Muscle of back (tissue), 11 donors: Measurements from ENCODE around the gene ZCWPW1. TPM values are rescaled to one million over a fixed set of nuclear protein-coding genes. Genes with fewer than 3 reads are reported as not detected.
A peak's percentile ranks its signal among the peaks of the same experiment; 100 is the strongest.
"Not testable (repeated sequence)": the region's sequence is repeated elsewhere in the genome, so short reads cannot be mapped to it uniquely, and the experiment has no call there.

Experiments used
- DNase-seq, 3 donors: peaks; one replicate each; pipeline versions ENCODE4 v3.0.0 to v3.0.0-alpha.2; 2013
- polyA plus RNA-seq, 10 donors: library from polyadenylated mRNA; unstranded; fragments of 120-200 nt; gene quantifications; one replicate each; pipeline ENCODE4 v1.2.1, GENCODE V29; 2013; ENCODE audit not compliant: insufficient read length in 10 of 10

The ZCWPW1 gene
- polyA plus RNA-seq, 10 donors = 4.0 to 7.6 (median 5.4) TPM

DNA sequence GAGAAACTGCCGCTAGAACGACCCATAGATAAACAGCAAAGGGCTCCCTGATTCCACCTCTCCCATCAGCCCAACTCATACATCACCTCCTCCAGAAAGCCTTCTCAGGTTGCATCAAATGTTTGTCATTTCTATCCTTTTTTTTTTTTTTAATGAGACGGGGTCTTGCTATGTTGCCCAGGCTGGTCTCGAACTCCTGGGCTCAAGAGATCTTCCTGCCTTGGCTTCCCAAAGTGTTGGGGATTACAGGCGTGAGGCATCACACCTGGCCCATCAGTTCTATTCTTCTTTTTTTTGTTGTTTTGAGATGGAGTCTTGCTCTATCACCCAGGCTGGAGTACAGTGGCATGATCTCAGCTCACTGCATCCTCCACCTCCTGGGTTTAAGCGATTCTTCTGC is 28.5 kb upstream of the ZCWPW1 start:
- DNase-seq = no peak

DNA sequence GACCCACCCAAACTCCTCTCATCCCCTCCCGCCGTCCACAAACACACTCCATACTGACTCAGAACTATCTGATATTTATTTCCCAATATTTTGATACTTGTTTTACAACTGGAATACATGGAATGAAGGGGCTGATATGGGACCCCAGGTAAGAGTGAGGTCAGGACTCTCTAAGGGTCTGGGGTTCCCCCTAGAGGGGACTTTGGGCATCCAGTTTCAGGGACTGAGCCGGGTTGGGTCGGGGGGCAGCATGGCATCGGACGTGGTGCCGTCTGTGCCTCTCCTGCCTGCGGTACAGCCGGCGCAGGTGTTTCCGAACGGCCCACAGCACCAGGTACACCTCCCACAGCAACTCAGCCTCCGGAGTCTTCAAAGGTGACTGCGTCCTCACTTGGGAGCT is 28.1 kb upstream of the ZCWPW1 start:
- DNase-seq = no peak

DNA sequence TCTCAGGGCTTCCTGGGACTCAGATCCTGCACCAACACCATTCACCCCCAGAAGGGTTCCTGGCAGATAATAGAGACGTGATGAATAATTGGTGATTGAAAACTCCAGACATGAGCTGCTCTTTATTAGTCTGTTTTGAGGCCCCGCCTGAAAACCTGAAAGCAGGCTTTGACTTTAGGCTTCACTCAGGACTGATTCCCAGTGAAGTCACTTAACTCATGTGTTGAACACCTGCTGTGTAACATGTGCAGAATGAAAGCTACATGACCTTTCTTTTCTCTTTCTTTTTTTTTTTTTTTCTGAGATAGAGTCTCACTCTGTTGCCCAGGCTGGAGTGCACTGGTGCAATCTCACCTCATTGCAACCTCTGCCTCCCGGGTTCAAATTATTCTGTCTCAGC is 26.7 kb upstream of the ZCWPW1 start:
- no peak for DNase-seq

DNA sequence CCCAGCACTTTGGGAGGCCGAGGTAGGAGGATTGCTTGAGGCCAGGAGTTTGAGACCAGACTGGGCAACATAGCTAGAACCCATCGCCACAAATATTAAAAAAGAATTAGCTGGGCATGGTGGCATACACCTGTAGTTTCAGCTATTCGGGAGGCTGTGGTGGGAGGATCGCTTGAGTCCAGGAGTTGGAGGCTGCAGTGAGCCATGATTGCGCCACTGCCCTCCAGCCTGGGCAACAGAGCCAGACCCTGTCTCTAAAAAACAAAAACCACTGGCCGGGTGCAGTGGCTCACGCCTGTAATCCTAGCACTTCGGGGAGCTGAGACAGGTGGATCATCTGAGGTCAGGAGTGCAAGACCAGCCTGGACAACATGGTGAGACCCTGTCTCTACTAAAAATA is 25.4 kb upstream of the ZCWPW1 start:
- DNase-seq = not testable (repeated sequence)

DNA sequence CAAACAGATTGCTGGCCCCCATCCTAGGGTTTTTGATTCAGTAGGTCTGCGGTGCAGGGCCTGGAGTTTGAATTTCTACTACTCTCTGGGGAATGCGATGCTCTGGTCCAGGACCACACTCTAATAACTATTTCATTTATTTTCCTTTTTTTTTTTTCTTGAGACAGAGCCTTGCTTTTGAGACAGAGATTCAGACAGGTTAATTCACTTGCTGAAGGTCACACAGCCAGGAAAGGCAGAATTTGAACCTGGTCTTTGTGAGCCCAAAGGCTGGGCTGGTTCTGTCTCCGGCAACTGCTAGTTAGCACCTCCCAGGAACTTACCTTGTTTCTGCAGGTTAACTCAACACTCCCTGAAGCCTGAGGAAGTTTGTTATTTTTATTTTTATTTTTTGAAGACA is 24.0 kb upstream of the ZCWPW1 start:
- no peak for DNase-seq

DNA sequence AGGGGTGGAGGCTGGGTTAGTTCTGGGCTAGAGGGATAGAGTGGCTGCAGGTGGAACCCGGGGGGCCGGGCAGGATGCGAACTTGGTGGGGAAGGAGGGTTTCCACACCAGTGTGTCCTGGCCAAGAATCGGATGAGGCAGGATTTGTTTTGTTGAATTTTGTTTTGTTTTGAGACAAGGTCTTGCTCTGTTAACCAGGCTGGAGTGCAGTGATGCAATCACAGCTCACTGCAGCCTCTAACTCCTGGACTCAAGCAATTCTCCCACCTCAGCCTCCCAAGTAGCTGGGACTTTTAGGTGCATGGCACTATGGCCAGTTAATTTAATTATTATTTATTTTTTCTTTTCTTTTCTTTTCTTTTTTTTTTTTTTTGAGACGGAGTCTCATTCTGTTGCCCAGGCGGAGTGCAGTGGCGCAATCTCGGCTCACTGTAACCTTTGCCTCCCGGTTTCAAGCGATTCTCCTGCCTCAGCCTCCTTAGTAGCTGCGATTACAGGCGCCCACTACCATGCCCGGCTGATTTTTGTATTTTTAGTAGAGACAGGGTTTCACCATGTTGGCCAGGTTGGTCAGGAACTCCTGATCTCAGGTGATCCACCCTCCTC is 20.8 kb upstream of the ZCWPW1 start:
- DNase-seq = no peak

DNA sequence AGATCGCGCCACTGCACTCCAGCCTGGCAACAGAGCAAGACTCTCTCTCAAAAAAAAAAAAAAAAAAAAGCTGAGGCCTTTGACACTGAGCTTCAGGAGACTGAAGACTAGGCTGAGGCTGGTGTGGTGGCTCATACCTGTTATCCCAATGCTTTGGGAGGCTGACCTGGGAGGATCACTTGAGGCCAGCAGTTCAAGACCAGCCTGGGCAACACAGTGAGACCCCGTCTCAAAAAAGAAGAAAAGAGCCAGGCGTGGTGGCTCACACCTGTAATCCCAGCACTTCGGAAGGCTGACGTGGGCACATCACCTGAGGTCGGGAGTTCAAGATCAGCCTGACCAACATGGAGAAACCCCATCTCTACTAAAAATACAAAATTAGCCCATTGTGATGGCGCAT is 18.9 kb upstream of the ZCWPW1 start:
- DNase-seq = not testable (repeated sequence)

DNA sequence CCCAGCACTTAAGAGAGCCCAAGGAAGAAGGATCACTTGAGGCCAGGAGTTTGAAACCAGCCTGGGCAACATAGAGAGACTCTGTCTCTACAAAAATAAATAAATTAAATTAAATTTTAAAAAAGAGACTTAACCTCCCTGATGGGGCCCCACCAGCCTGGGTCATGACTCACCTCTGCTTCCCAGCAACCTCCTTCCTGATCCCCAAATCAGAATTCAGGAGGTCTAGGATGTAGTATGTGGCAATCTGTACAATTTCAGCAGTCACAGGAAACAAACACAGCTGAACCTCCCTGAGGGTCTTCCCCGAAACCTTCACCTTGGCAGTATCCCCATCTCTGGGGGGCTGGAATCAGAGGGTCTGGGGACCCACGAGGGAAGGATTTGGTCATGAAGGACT is 17.5 kb upstream of the ZCWPW1 start:
- DNase-seq = no peak

DNA sequence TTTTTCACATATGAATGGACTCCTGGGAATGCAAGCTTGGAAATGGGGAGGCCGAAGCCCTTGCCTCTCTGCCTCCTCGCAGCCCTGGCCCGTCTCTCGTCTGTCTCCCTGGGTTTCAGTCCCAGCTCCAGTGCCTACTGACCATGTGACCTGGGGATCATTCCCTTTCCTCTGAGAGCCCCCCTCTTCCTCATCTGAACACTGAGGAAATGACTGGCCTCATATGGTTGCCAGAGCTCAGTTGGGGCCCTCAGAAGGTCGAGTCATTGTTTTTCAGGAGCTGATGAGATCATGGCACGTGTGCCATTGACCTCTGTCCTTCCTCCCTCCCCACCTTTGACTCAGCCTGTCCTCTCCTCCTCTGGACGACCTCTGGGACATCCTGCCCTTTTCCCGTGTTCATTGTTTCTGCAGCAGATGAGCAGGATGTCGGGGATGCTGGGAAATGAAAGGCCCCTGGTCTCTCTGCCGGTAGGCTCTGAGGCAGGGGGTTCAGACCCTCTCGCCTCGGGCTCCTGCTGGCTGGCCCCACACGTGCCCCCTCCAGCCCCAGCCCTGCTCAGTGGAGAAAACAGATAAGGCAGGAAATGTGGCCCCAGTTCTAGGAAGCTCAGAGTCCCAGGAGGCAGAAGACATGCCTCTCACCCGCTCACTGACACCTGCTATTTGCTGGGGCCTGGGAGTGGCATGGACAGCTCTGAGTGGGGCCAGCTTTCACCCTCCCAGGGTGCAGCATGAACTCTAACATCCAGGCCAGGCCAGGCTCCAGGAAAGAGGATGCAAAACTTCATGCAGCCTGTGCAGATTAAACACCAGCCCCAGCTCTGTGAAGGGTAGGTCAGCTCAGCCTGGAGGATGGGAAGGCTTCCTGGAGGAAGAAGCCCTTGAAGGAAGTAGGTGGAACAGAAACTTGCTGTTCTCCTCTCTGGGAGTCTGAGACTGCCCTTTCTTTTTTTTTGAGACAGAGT is 16.1 kb upstream of the ZCWPW1 start:
- peak in 1 of 3 donors; percentile 70 for DNase-seq

DNA sequence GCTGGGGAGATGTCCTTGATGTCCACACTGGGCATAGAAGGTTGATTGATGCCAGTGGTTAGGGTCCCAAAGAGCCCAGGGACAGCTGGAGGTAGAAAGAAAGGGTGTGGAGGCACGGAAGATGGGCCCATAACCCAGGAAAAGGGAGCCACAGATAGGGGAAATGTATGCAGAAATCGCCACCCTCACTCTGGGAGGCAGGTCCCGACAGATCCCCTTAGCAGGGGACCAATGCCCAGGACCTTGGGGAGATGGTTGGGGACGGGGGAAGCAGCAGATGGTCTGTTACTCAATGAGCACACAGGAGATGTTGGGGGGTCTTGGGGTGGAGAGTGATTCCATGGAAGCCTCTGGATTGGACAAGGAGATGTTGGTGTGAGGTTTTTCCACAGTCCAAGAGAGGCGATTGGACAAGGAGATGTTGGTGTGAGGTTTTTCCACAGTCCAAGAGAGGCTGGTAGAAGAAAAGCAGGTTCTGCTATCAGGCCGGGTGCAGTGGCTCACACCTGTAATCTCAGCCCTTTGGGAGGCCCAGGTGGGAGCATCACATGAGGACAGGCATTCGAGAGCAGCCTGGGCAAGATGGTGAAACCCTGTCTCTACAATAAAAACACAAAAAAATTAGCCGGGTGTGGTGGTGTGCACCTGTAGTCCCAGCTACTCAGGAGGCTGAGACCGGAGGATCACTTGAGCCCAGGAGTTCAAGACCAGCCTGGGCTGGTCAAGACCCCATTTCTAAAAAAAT is 14.8 kb upstream of the ZCWPW1 start:
- DNase-seq = no peak

DNA sequence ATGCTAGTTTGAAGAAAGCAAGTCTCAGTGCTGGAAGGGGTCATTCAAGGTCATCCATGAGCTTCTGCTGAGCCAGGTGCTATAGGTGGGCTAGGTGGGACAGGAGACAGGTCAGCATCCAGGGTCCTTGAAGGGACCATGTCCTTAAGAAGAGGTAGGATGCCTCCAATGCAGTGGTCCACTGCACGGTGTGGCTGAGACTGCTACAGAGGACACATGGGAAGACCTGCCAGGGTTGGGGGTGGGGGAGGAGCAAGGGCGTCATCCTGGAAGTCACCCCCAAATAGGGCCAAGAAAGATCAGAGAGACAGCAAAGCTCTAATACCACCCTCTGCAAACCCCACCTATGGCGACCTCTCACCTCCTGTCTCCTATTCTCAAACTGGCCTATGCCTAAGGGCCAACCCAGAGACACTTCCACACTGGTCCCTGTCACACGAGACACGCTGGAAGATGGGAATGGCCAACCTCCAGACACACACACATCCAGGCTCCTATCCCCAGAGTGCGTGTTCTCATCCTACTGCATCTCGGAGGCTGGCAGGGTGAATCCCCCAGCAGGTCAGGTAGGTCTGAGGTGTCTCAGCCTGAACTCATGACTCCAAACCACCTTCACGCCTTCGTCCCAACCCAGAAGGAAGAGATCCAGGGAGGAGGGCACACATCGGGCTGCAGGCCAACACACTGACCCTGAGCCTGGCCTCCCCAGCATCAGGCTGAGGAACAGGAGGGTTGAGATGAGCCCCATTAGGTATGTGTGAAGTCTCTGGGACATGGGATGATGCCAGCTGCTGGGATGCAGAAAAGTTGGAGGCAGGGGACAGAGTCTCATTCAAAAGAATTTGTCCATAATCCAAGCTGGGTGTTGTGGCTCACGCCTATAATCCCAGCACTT is 13.4 kb upstream of the ZCWPW1 start:
- DNase-seq = no peak

DNA sequence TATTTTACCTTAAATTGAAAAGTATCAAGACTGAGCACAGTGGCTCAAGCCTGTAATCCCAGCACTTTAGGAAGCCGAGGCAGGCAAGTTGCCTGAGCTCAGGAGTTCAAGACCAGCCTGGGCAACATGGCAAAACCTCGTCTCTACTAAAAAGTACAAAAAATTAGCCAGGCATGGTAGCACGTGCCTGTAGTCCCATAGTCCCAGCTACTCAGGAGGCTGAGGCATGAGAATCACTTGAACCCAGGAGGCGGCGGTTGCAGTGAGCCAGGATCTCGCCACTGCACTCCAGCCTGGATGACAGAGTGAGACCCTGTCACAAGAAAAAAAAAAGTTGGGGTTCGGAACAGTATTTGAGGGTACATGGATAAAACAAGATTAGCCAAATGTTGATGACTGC is 10.7 kb upstream of the ZCWPW1 start:
- not testable (repeated sequence) for DNase-seq

DNA sequence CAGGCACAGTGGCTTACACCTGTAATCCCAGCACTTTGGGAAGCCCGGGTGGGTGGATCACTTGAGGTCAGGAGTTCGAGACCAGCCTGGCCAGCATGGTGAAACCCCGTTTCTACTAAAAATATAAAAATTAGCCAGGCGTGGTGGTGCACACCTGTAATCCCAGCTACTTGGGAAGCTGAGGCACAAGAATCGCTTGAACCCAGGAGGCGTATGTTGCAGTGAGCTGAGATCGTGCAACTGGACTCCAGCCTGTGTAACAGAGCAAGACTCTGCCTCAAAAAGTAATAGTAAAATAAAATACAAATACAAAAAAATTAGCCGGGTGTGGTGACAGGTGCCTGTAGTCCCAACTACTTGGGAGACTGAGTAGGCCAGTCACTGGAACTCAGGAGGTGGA is 10.2 kb upstream of the ZCWPW1 start:
- not testable (repeated sequence) for DNase-seq

DNA sequence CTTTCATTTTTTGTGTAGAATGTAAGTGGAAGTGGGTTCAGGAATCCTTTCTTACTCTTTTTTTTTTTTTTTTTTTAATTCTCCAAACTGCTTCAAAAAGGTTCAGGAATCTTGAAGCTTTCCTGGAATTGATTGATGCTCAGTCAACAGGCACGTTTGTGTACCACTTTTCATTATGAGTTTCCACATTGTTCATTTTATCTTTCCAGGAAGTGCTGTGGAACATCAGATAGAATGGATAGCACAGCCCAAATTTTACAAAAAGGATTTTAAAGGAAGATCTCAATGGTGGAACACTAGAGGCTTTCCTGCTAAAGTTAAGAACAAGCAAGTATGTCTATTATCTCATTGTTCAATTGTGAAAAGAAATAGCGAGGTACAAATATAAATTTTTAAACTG is 9.7 kb upstream of the ZCWPW1 start:
- no peak for DNase-seq

DNA sequence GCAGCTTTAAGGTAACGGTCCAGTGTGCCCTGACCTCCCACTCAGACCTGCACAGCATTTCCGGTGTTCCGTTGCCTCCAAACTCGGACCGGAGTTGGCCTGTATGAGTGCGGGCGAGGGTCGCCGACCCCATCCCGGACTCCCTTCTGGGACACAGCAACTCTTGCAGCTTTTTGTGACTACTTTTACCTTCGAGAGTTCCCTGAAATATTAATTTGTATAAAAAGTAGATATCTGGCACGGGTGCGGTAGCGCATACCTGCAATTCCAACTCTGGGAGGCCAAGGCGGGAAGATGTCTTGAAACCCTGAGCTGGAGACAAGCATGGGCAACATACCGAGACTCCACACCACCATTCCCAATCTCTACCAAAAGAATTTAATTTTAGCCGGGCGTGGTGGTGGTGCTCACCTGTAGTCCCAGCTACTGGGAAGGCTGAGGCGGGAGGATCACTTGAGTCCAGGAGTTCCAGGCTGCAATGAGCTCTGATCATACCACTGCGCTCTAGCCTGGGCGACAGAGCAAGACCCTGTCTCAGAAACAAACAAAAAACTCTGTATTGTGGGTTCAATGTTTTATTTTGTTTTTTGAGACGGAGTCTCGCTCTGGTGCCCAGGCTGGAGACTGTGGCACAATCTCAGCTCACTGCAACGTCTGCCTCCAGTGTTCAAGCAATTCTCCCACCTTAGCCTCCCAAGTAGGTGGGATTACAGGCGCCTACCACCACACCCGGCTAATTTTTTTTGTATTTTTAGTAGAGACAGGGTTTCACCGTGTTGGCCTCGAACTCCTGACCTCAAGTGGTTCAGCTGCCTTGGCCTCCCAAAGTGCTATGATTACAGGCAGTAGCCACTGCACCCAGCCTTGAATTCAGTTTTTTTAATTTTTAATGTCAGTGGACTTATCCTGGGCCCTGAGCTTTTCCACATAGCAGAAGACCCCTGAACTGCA is 8.9 kb upstream of the ZCWPW1 start:
- peak in 1 of 3 donors; percentile 22 for DNase-seq

DNA sequence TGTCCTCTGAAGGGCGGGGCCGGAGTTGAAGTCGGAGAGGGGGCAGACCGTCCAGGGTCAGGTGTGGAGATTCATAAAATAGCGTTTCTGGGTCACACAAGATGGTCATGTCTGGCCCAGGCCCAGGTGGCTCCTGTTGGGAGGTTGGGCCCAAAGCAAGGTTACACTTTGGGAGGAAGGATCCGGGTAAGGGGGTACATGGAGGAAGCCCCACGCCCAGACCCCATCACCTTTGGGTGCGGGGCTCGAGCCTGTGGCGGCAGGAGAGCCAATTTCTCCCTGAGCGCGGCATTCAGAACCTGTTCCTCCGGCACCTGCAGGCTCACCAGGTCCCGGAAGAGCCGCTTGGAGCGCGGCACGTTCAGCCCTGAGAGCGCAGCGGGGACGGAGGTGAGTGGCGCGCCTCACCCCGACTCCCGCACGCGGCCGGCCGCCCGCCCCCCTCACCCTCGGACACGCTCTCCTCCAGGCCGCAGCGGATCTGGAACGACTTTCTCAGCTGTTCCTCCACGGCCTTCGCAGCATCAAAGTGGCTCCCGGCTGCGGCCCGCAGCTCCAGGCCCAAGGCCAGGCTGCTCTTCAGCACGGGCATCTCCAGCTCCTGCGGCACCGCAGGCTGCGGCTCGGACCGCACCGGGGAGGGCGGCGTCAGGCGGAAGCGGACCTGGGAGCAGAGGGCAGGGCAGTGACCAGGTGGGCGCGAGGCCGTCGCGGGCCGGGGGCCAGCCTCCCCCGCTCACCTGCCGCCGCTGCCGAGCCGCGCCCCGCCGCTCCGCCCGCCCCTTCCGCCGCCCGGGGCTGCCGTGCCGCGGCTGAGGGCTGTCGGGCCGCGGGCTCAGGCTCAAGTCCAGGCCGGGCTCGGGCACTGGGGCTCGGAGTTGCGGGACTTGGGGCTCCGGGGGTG is 7.2 kb upstream of the ZCWPW1 start:
- peak in 2 of 3 donors; percentile 34 to 77 for DNase-seq

DNA sequence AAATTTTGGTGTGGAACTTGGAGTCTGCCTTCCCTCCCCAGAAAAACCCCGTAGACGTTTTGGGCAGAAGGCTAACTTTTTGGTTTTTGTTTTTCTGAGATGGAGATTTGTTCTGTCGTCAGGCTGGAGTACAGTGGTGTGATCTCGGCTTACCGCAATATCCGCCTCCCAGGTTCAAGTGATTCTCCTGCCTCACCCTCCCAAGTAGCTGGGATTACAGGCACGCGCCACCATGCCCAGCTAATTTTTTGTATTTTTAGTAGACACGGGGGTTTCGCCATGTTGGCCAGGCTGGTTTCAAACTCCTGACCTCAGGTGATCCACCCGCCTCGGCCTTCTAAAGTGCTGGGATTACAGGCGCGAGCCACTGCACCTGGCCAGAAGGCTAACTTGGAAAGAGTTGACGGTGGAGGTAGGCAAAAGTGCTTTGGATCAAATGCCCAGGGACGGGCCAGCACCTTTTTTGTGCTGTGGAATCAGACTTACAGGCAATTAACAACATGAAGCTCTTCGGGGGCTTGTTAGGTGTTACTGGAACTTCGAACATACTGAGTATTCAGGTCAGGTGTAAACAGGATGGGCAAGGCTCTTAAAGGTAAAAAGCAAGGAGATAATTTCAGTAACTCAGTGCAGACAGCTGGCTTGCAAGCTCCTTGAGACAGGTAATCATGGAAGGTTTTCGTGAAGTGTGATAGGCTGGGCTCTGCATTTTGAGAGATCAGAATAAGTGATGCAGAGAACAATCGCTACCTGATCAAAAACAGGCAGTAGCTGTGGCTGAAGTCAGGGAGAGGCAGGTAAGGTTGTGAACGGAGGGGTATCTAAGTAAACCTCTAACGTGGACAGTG is 6.0 kb upstream of the ZCWPW1 start:
- DNase-seq = no peak
